Measurements from ENCODE around the gene MYL7. TPM values are rescaled to one million over a fixed set of nuclear protein-coding genes. Genes with fewer than 3 reads are reported as not detected.

The MYL7 gene
- total RNA-seq, 4 donors from 2014 or later: not detected

GRCh38 chr7:44106311-44107065 lies 34.6 kb downstream of the MYL7 start:
- 80 to 86% methylated on average over 9 of the region's 10 CpGs for WGBS, 2 donors
- H3K4me1 ChIP-seq: peaks cover 0 to 14% of the 10 kb centered on the region in 2 donors
- intact Hi-C loops (cut with DNase I): no loop called here
- H3K36me3 ChIP-seq: no peaks in the 10 kb centered on the region
- H3K27ac ChIP-seq: peak overlapping the region in 1 of 3 donors; percentile 87
- peak overlapping the region in 1 of 3 donors; percentile 52 for H3K4me3 ChIP-seq (replicated peaks in 1 of 3)
- H3K9me3 ChIP-seq: no peaks in the 10 kb centered on the region
- no peak for TF ChIP-seq POLR2A (IDR thresholded peaks at IDR 0.05)
- TF ChIP-seq, protein P1, sequence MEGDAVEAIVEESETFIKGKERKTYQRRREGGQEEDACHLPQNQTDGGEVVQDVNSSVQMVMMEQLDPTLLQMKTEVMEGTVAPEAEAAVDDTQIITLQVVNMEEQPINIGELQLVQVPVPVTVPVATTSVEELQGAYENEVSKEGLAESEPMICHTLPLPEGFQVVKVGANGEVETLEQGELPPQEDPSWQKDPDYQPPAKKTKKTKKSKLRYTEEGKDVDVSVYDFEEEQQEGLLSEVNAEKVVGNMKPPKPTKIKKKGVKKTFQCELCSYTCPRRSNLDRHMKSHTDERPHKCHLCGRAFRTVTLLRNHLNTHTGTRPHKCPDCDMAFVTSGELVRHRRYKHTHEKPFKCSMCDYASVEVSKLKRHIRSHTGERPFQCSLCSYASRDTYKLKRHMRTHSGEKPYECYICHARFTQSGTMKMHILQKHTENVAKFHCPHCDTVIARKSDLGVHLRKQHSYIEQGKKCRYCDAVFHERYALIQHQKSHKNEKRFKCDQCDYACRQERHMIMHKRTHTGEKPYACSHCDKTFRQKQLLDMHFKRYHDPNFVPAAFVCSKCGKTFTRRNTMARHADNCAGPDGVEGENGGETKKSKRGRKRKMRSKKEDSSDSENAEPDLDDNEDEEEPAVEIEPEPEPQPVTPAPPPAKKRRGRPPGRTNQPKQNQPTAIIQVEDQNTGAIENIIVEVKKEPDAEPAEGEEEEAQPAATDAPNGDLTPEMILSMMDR (IDR thresholded peaks at IDR 0.05): no peak
- no peaks in the 10 kb centered on the region for H3K27me3 ChIP-seq
- DNase-seq: no peak

- 78% methylated on average over 2 of the region's 2 CpGs for WGBS, 2 donors
- intact Hi-C loops (cut with DNase I): no loop called here
- TF ChIP-seq, protein P1 (IDR thresholded peaks at IDR 0.05): no peak
- no peak for TF ChIP-seq POLR2A (IDR thresholded peaks at IDR 0.05)
These were observed 35.3 kb downstream of the MYL7 start for GRCh38 chr7:44105832-44106231.

GRCh38 chr7:44104860-44105771 lies 36.0 kb downstream of the MYL7 start:
- peaks cover 0 to 14% of the 10 kb centered on the region in 2 donors for H3K4me1 ChIP-seq
- no peaks in the 10 kb centered on the region for H3K27me3 ChIP-seq
- intact Hi-C loops (cut with DNase I): no loop called here
- DNase-seq: peak in 1 of 2 donors; percentile 36
- H3K27ac ChIP-seq: peak overlapping the region; percentile 64 to 87 (median 87)
- H3K9me3 ChIP-seq: no peaks in the 10 kb centered on the region
- H3K4me3 ChIP-seq (replicated peaks in 1 of 3): peak overlapping the region in 1 of 3 donors; percentile 52
- H3K36me3 ChIP-seq: no peaks in the 10 kb centered on the region
- no peak for TF ChIP-seq POLR2A (IDR thresholded peaks at IDR 0.05)
- TF ChIP-seq, protein P1 (IDR thresholded peaks at IDR 0.05): no peak
- WGBS, 2 donors: 49 to 58% methylated on average over 7 to 9 of the region's 28 CpGs

More at GRCh38 chr7:44105832-44106231, 35.3 kb downstream of the MYL7 start:
- DNase-seq: no peak
- Histone ChIP-seq H3K9me3 (no peaks in the 10 kb centered on the region), H3K27me3 (no peaks in the 10 kb centered on the region), H3K27ac (peak overlapping the region in 2 of 3 donors; percentile 87), H3K4me3 (replicated peaks in 1 of 3) (peak overlapping the region in 1 of 3 donors; percentile 52), H3K4me1 (peaks cover 0 to 14% of the 10 kb centered on the region in 2 donors), H3K36me3 (no peaks in the 10 kb centered on the region)

GRCh38 chr7:44103923-44104859 lies 36.9 kb downstream of the MYL7 start, which contains the start of gene AEBP1:
Gene AEBP1 (plus strand): TSS chr7:44104345. CDS start chr7:44104666, 321 bp downstream.
- no peaks in the 10 kb centered on the region for H3K27me3 ChIP-seq
- intact Hi-C loops (cut with DNase I): no loop called here
- 6 to 15% methylated on average over 17 to 51 of the region's 87 CpGs for WGBS, 2 donors

More at GRCh38 chr7:44103923-44104859, 36.9 kb downstream of the MYL7 start, which contains the start of gene AEBP1:
- no peaks in the 10 kb centered on the region for H3K9me3 ChIP-seq
- TF ChIP-seq, protein P1 (IDR thresholded peaks at IDR 0.05): no peak
- TF ChIP-seq POLR2A (IDR thresholded peaks at IDR 0.05): no peak
- H3K27ac ChIP-seq: peak within 1 kb of the TSS; percentile 64 to 87 (median 87)
- no peaks in the 10 kb centered on the region for H3K36me3 ChIP-seq
- H3K4me1 ChIP-seq: peaks cover 0 to 14% of the 10 kb centered on the region in 2 donors
- peak in 1 of 2 donors; percentile 35 for DNase-seq
- H3K4me3 ChIP-seq (replicated peaks in 1 of 3): peak within 1 kb of the TSS in 1 of 3 donors; percentile 52

Measured in thyroid gland (tissue), 4 donors.